Caco-2 (cell line): ENCODE results near the gene THBD. TPM values are rescaled to one million over a fixed set of nuclear protein-coding genes. Genes with fewer than 3 reads are reported as not detected.

Experiments
- Bru-seq: library from RNA; stranded (reverse); fragments of 400-500 nt; gene quantifications from one replicate; lab custom pipeline; 2021; lab: Mats Ljungman, UMichigan
- BruChase-seq, 2 experiments: library from RNA; stranded (reverse); fragments of 400-500 nt; gene quantifications; one replicate each; lab custom pipeline; 2021; lab: Mats Ljungman, UMichigan
- BruUV-seq: library from RNA; stranded (reverse); fragments of 400-500 nt; replicated peaks from 2 replicates; lab custom pipeline; 2021; lab: Mats Ljungman, UMichigan
- CTCF ChIA-PET: fragments of 300-600 bp; sonication (Branson Sonifier 250); formaldehyde crosslinking; loops from one replicate; lab custom pipeline; 2022; ENCODE audit warnings: antibody characterized with exemption; lab: Charles Lee
- POLR2A ChIA-PET: fragments of 300-600 bp; sonication (Branson Sonifier 250); formaldehyde crosslinking; loops from one replicate; lab custom pipeline; 2022; ENCODE audit warnings: antibody characterized with exemption; lab: Charles Lee
- DNase-seq, 2 experiments: peaks; one replicate each; pipeline versions ENCODE4 v3.0.0 to v3.0.0-alpha.2; 2020 to 2022
- H3K27me3 ChIP-seq: replicated peaks from 2 replicates; pipeline ENCODE4 v1.6.0; 2011; ENCODE audit warnings: low read length; ENCODE audit not compliant: control insufficient read depth, insufficient read depth
- H3K36me3 ChIP-seq: 2 replicates; pipeline ENCODE4 v1.5.1; 2011; ENCODE audit warnings: low read length; ENCODE audit not compliant: control insufficient read depth, insufficient read depth
- H3K4me1 ChIP-seq: fragments of 250-450 bp; sonication (Bioruptor Pico); 2 replicates; pipeline ENCODE4 v1.5.1; 2020; ENCODE audit warnings: mild to moderate bottlenecking
- H3K4me3 ChIP-seq: 2 replicates; pipeline ENCODE4 v1.5.1; 2011; ENCODE audit warnings: low read depth, mild to moderate bottlenecking, control low read depth, low read length
- H3K9me3 ChIP-seq: fragments of 250-450 bp; sonication (Bioruptor Pico); 2 replicates; pipeline ENCODE4 v1.5.1; 2020; ENCODE audit warnings: mild to moderate bottlenecking, moderate library complexity
- H3K27ac Mint-ChIP-seq: one replicate; pipeline ENCODE4 v1.8.0; 2022; ENCODE audit warnings: mixed read lengths; ENCODE audit not compliant: unreplicated experiment
- H3K27me3 Mint-ChIP-seq: one replicate; pipeline ENCODE4 v1.8.0; 2022; ENCODE audit warnings: mixed read lengths; ENCODE audit not compliant: insufficient read depth, unreplicated experiment
- H3K36me3 Mint-ChIP-seq: one replicate; pipeline ENCODE4 v1.8.0; 2022; ENCODE audit warnings: mild to moderate bottlenecking, mixed read lengths; ENCODE audit not compliant: insufficient read depth, unreplicated experiment
- H3K4me1 Mint-ChIP-seq: one replicate; pipeline ENCODE4 v1.8.0; 2022; ENCODE audit warnings: low read depth, mixed read lengths; ENCODE audit not compliant: unreplicated experiment
- H3K4me3 Mint-ChIP-seq: one replicate; pipeline ENCODE4 v1.8.0; 2022; ENCODE audit warnings: mild to moderate bottlenecking, moderate library complexity, mixed read lengths; ENCODE audit not compliant: unreplicated experiment
- H3K9me3 Mint-ChIP-seq: one replicate; pipeline ENCODE4 v1.8.0; 2022; ENCODE audit warnings: mixed read lengths; ENCODE audit not compliant: unreplicated experiment
- intact Hi-C: fragments of 100-400 bp; cut with micrococcal nuclease; formaldehyde crosslinking; loops from one replicate; pipeline ENCODE4 v1.10.0; 2022; ENCODE audit not compliant: unreplicated experiment
- long read RNA-seq: library from polyadenylated mRNA; stranded (forward); transcript quantifications from one replicate; pipeline ENCODE4 v2.0.0, GENCODE V29; 2022
- total RNA-seq: library from RNA; stranded (reverse); gene quantifications from 2 replicates; pipeline ENCODE4 v1.2.3, GENCODE V29; 2022
- TF ChIP-seq, protein P1 (sequence below), 2 experiments: fragments of 200-600 bp in 1 of 2; IDR thresholded peaks; 1 replicate in 1 of 2; 2 replicates in 1 of 2; pipeline versions ENCODE4 v1.5.1 to v1.8.0; 2011 to 2022; ENCODE audit warnings: antibody characterized with exemption in 1 of 2, control low read depth in 1 of 2, inconsistent platforms in 1 of 2, low read depth in 1 of 2, low read length in 1 of 2, mild to moderate bottlenecking in 1 of 2, moderate library complexity in 1 of 2; ENCODE audit not compliant: insufficient read depth in 1 of 2, severe bottlenecking in 1 of 2, unreplicated experiment in 1 of 2

Gene THBD, protein sequence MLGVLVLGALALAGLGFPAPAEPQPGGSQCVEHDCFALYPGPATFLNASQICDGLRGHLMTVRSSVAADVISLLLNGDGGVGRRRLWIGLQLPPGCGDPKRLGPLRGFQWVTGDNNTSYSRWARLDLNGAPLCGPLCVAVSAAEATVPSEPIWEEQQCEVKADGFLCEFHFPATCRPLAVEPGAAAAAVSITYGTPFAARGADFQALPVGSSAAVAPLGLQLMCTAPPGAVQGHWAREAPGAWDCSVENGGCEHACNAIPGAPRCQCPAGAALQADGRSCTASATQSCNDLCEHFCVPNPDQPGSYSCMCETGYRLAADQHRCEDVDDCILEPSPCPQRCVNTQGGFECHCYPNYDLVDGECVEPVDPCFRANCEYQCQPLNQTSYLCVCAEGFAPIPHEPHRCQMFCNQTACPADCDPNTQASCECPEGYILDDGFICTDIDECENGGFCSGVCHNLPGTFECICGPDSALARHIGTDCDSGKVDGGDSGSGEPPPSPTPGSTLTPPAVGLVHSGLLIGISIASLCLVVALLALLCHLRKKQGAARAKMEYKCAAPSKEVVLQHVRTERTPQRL
- total RNA-seq, result 0.77 and 1.0 TPM in 2 replicates
- Bru-seq, nascent RNA, result percentile 33 among the genes with signal in this experiment
- percentile 54 among the genes with signal in this experiment for BruChase-seq, experiment 1, labeled RNA remaining after a 2-hour chase
- BruChase-seq, experiment 2, labeled RNA remaining after a 6-hour chase, result percentile 38 among the genes with signal in this experiment
- long read RNA-seq, full-length matches to known transcripts, result 2 of 2 reads
- long read RNA-seq, partial matches to known transcripts, result 0 of 2 reads
- long read RNA-seq, other reads (novel, unspliced or antisense), result 0 of 2 reads

DNA sequence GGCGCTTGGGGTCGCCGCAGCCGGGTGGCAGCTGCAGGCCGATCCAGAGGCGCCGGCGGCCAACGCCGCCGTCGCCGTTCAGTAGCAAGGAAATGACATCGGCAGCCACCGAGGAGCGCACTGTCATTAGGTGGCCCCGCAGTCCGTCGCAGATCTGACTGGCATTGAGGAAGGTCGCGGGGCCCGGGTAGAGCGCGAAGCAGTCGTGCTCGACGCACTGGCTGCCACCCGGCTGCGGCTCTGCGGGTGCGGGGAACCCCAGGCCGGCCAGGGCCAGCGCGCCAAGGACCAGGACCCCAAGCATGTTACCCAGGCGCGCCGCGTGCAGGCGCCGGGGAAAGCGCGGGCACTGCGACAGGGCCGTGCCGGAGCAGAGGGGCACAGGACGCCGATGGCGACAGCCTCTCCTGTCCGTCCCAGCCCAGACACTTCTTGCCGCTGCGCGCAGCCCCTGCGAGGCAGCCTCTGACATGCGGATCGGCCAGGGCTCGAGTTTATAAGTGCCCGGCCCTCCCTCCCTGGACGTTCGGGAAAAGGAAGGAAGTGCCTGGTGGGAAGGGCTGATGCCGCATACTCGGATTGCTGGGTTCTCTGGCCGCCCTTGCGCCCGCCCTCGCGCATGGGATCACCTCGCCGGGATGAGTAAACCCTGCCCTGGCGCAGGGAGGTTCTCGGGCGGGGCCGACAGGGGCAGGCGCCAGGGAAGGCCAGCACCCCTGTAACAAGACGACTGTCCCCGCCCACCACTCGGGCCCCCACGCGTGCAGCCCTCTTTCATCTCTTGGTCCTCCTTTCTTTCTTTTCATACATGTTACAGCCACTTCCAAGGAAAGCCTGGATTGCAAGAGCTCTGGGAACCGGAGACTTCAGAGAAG is at the start of gene THBD:
THBD (minus strand) TSS at position 472 of the 875 bp plus-strand sequence; CDS start at position 304, 168 bp downstream.
- no TSS peak for BruUV-seq
- no peaks in the 10 kb centered on the region for H3K36me3 ChIP-seq
- H3K4me3 ChIP-seq, result peak within 1 kb of the TSS; percentile 45
- ChIA-PET CTCF (interaction anchor here (1.7 to 2.0 kb wide), 3 partner anchors 12 to 358 kb away, joined by 4 to 8 read pairs (median 8); no protein-coding TSS in a partner anchor), POLR2A (interaction anchor here (0.6 to 1.4 kb wide), 3 partner anchors 281 to 309 kb away, joined by 4 to 6 read pairs (median 6); no protein-coding TSS in a partner anchor)
- no peak for DNase-seq
- intact Hi-C loops, result loop anchor here (1.0 to 10.0 kb wide), 3 partner anchors 115 to 291 kb away; no protein-coding TSS in a partner anchor
- Mint-ChIP-seq H3K4me1 (peaks cover 32% of the 10 kb centered on the region), H3K36me3 (no peaks in the 10 kb centered on the region), H3K9me3 (no peaks in the 10 kb centered on the region), H3K4me3 (peak within 1 kb of the TSS; percentile 85), H3K27ac (no peak within 1 kb of the TSS), H3K27me3 (no peaks in the 10 kb centered on the region)
- peaks cover 30% of the 10 kb centered on the region for H3K4me1 ChIP-seq
- no peaks in the 10 kb centered on the region for H3K27me3 ChIP-seq
- H3K9me3 ChIP-seq, result no peaks in the 10 kb centered on the region
- TF ChIP-seq, protein P1, sequence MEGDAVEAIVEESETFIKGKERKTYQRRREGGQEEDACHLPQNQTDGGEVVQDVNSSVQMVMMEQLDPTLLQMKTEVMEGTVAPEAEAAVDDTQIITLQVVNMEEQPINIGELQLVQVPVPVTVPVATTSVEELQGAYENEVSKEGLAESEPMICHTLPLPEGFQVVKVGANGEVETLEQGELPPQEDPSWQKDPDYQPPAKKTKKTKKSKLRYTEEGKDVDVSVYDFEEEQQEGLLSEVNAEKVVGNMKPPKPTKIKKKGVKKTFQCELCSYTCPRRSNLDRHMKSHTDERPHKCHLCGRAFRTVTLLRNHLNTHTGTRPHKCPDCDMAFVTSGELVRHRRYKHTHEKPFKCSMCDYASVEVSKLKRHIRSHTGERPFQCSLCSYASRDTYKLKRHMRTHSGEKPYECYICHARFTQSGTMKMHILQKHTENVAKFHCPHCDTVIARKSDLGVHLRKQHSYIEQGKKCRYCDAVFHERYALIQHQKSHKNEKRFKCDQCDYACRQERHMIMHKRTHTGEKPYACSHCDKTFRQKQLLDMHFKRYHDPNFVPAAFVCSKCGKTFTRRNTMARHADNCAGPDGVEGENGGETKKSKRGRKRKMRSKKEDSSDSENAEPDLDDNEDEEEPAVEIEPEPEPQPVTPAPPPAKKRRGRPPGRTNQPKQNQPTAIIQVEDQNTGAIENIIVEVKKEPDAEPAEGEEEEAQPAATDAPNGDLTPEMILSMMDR (IDR thresholded peaks at IDR 0.05; ENCODE audit: insufficient read depth in 1 of 2, low read depth in 1 of 2, low read length in 1 of 2, severe bottlenecking in 1 of 2, unreplicated experiment in 1 of 2), result no peak

DNA sequence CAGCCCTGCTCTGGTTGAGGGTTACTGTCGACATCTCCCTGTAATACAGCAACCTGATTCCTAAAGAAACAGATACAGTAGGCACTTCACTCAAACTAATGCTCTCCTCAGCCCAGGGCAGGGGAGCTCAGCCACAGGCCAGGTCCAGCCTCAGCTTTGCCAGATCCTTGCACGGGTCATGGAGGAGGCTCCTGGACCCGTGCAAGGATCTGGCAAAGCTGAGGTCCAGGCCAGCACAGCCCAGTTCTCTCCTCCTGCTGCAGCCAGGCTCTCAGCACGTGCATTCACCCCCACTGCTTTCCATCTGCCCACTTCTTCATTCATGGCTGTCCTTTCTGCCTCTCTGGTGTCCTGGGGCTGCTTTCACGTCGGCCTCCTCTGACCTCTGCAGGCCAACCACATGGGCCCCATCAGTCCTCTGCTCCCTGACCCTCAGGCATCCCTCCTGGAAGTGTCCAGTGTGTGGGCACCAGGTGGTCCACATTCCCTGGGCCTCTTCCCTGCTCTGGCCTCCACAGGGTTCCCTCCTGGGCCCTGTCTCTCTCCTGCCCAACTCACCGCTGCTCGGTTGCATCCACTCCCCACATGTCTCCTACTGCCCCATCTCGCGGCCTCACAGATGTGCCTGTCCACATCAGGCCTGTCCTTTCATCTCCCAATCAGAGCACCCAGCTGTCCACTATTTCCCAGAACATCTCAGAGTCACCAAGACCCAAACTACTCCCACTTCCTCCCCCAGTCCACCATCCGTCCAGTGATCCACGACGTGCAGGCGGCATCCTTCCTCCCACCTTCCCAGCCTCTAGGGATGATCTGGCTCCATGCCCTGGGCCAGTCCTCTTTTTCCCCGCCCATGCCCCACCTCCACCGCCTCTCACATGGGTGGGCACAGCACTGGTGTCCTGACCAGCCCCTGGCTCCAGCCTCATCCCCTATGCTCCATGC is 48.4 kb upstream of the THBD start:
- Mint-ChIP-seq H3K27me3 (no peaks in the 10 kb centered on the region), H3K9me3 (no peaks in the 10 kb centered on the region), H3K36me3 (peaks cover 5% of the 10 kb centered on the region), H3K4me3 (no peak overlapping the region), H3K27ac (no peak overlapping the region), H3K4me1 (peaks cover 7% of the 10 kb centered on the region)
- Histone ChIP-seq H3K9me3 (no peaks in the 10 kb centered on the region), H3K4me3 (no peak overlapping the region), H3K27me3 (no peaks in the 10 kb centered on the region), H3K36me3 (no peaks in the 10 kb centered on the region), H3K4me1 (no peaks in the 10 kb centered on the region)
- intact Hi-C loops, result no loop called here
- BruUV-seq, result no TSS peak
- no peak for DNase-seq
- POLR2A ChIA-PET, result no interaction called here
- TF ChIP-seq, protein P1 (IDR thresholded peaks at IDR 0.05; ENCODE audit: insufficient read depth in 1 of 2, low read depth in 1 of 2, low read length in 1 of 2, severe bottlenecking in 1 of 2, unreplicated experiment in 1 of 2), result no peak
- CTCF ChIA-PET, result interaction anchor here (0.7 kb wide), 1 partner anchor 45 kb away, joined by 3 read pairs; no protein-coding TSS in a partner anchor
